ENCODE measurements around the gene SPATA13. TPM values are rescaled to one million over a fixed set of nuclear protein-coding genes. Genes with fewer than 3 reads are reported as not detected.

SPATA13 gene
- total and polyA plus RNA-seq, 10 donors: 12.0 to 185 (median 125) TPM

DNA sequence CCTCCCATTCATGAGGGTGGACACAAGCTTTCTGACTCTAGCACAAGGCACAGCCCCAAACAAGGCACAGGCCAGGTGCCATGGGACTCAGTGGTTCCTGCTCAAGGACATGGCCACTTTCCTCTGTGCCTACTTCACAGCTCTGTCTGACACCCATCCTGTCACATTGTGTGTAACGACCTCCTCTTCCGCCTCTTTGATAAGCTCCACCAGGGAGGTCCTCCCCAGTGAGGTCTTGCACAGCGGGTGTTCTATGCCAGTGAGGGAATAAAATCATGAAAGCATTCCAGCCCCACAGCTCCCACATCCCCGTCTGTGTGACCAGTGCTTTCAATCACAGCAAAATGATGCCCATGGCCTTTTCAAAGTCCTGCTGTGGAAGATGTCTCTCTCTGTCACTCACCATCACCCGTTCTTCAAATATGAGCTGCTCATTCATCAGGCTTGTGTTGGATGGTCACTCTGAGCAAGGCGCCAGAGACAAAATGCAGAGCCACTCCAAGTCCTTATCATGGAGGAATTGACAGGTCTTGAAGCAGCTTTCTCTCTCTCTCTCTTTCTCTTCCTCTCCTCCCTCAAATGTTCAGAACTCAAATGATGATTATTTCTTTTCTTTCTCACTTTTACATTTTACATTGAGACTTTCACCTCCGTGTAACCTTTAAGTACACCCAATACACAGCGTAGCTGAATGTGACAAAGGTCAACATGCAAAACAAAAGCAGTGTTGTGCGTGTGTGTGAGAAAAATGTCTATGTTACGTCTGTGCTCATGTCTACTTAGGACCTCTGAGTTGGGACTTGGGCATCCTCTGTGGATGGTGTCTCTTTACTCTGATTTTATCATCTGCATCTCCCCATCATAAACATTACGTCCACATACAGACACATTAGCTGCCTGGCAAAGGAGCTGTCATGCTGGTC, 8.0 kb upstream of the SPATA13 start:
- no peaks in the 10 kb centered on the region for H3K27me3 ChIP-seq (replicated peaks in 1 of 7)
- 83 to 90% (median 87%) methylated on average over 11 of the region's 11 CpGs for WGBS, 5 donors
- H3K4me3 ChIP-seq: no peak overlapping the region
- H3K4me1 ChIP-seq: no peaks in the 10 kb centered on the region
- TF ChIP-seq POLR2AphosphoS5 (IDR thresholded peaks at IDR 0.05) (no peak), POLR2A (IDR thresholded peaks at IDR 0.05) (no peak)
- TF ChIP-seq, protein P1, sequence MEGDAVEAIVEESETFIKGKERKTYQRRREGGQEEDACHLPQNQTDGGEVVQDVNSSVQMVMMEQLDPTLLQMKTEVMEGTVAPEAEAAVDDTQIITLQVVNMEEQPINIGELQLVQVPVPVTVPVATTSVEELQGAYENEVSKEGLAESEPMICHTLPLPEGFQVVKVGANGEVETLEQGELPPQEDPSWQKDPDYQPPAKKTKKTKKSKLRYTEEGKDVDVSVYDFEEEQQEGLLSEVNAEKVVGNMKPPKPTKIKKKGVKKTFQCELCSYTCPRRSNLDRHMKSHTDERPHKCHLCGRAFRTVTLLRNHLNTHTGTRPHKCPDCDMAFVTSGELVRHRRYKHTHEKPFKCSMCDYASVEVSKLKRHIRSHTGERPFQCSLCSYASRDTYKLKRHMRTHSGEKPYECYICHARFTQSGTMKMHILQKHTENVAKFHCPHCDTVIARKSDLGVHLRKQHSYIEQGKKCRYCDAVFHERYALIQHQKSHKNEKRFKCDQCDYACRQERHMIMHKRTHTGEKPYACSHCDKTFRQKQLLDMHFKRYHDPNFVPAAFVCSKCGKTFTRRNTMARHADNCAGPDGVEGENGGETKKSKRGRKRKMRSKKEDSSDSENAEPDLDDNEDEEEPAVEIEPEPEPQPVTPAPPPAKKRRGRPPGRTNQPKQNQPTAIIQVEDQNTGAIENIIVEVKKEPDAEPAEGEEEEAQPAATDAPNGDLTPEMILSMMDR (IDR thresholded peaks at IDR 0.05 in 8 of 11, conservative IDR thresholded peaks at IDR 0.05 in 3 of 11): no peak
- DNase-seq: no peak
- no peak overlapping the region for H3K27ac ChIP-seq
- H3K9me3 ChIP-seq: no peaks in the 10 kb centered on the region
- intact Hi-C loops (cut with DNase I; ENCODE audit: low total_unique reads): no loop called here
- no peaks in the 10 kb centered on the region for H3K36me3 ChIP-seq

GRCh38 chr13:24153347-24153746, 7.2 kb upstream of the SPATA13 start:
- 88 to 96% (median 92%) methylated on average over 3 of the region's 3 CpGs for WGBS, 5 donors
- Histone ChIP-seq H3K36me3 (no peaks in the 10 kb centered on the region), H3K9me3 (no peaks in the 10 kb centered on the region), H3K27ac (no peak overlapping the region), H3K27me3 (replicated peaks in 1 of 7) (no peaks in the 10 kb centered on the region), H3K4me3 (no peak overlapping the region), H3K4me1 (no peaks in the 10 kb centered on the region)
- TF ChIP-seq POLR2AphosphoS5 (IDR thresholded peaks at IDR 0.05): no peak
- no peak for TF ChIP-seq POLR2A (IDR thresholded peaks at IDR 0.05)
- TF ChIP-seq, protein P1 (IDR thresholded peaks at IDR 0.05 in 8 of 11, conservative IDR thresholded peaks at IDR 0.05 in 3 of 11): no peak
- no peak for DNase-seq
- intact Hi-C loops (cut with DNase I; ENCODE audit: low total_unique reads): no loop called here

- Histone ChIP-seq H3K36me3 (no peaks in the 10 kb centered on the region), H3K9me3 (no peaks in the 10 kb centered on the region), H3K27me3 (replicated peaks in 1 of 7) (no peaks in the 10 kb centered on the region), H3K4me1 (peaks cover 0 to under 1% (median 0%) of the 10 kb centered on the region in 6 donors), H3K4me3 (no peak overlapping the region), H3K27ac (no peak overlapping the region)
- TF ChIP-seq POLR2A (IDR thresholded peaks at IDR 0.05) (no peak), POLR2AphosphoS5 (IDR thresholded peaks at IDR 0.05) (no peak)
- TF ChIP-seq, protein P1 (IDR thresholded peaks at IDR 0.05 in 8 of 11, conservative IDR thresholded peaks at IDR 0.05 in 3 of 11): no peak
- DNase-seq: no peak
- intact Hi-C loops (cut with DNase I; ENCODE audit: low total_unique reads): no loop called here
- 92 to 97% (median 94%) methylated on average over 5 of the region's 5 CpGs for WGBS, 5 donors
Observed at GRCh38 chr13:24153979-24154701, 6.4 kb upstream of the SPATA13 start.

DNA sequence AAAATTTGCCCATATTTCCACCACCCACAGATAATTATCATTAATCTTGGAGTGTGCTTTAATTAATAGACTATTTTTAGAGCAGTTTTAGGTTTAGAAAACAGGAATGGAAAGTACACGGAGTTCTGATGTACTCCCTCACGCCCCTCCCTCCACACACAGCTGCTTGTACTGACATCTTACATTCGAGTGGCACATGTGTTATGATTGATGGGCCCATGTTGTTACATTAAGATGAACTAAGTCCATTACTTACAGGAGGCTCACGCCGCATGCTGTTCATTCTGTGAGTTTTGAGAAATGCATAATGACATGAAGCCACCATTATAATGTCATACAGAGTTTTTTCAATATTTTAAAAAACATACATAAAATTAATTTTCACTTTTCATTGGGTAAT, 1.2 kb upstream of the SPATA13 start:
- peaks cover 3 to 51% (median 31%) of the 10 kb centered on the region in 6 donors for H3K4me1 ChIP-seq
- H3K27me3 ChIP-seq (replicated peaks in 1 of 7): peaks cover 0 to 19% (median 6%) of the 10 kb centered on the region in 7 donors
- 74 to 80% (median 77%) methylated on average over 5 of the region's 5 CpGs for WGBS, 5 donors
- H3K27ac ChIP-seq: peak overlapping the region in 2 of 8 donors; percentile 87 to 92
- no peaks in the 10 kb centered on the region for H3K36me3 ChIP-seq
- no peaks in the 10 kb centered on the region for H3K9me3 ChIP-seq
- no peak for DNase-seq
- no peak overlapping the region for H3K4me3 ChIP-seq
- TF ChIP-seq POLR2AphosphoS5 (IDR thresholded peaks at IDR 0.05): no peak
- TF ChIP-seq POLR2A (IDR thresholded peaks at IDR 0.05): no peak
- TF ChIP-seq, protein P1 (IDR thresholded peaks at IDR 0.05 in 8 of 11, conservative IDR thresholded peaks at IDR 0.05 in 3 of 11): no peak
- intact Hi-C loops (cut with DNase I; ENCODE audit: low total_unique reads): no loop called here
